NCI-H1436 treated with DMSO at 0.1 percent for 48 hours (cell line): ENCODE data around the gene SAPCD1.

Source experiments
- DNase-seq: peaks from one replicate; lab custom pipeline; 2025; lab: John Stamatoyannopoulos, UW

The SAPCD1 gene

GRCh38 chr6:31729515-31729978 is 32.9 kb upstream of the SAPCD1 start:
- no peak for DNase-seq

- DNase-seq, result no peak
Measured at GRCh38 chr6:31729979-31730630, 32.4 kb upstream of the SAPCD1 start.

GRCh38 chr6:31730631-31731086 is 31.8 kb upstream of the SAPCD1 start:
- DNase-seq, result no peak

GRCh38 chr6:31732029-31732428 is 30.4 kb upstream of the SAPCD1 start:
- no peak for DNase-seq

- no peak for DNase-seq
Measured at GRCh38 chr6:31733734-31734133, 28.7 kb upstream of the SAPCD1 start.

GRCh38 chr6:31734247-31734820 is 28.1 kb upstream of the SAPCD1 start:
- no peak for DNase-seq

- DNase-seq, result no peak
Measured at GRCh38 chr6:31734821-31735406, 27.5 kb upstream of the SAPCD1 start.

DNA sequence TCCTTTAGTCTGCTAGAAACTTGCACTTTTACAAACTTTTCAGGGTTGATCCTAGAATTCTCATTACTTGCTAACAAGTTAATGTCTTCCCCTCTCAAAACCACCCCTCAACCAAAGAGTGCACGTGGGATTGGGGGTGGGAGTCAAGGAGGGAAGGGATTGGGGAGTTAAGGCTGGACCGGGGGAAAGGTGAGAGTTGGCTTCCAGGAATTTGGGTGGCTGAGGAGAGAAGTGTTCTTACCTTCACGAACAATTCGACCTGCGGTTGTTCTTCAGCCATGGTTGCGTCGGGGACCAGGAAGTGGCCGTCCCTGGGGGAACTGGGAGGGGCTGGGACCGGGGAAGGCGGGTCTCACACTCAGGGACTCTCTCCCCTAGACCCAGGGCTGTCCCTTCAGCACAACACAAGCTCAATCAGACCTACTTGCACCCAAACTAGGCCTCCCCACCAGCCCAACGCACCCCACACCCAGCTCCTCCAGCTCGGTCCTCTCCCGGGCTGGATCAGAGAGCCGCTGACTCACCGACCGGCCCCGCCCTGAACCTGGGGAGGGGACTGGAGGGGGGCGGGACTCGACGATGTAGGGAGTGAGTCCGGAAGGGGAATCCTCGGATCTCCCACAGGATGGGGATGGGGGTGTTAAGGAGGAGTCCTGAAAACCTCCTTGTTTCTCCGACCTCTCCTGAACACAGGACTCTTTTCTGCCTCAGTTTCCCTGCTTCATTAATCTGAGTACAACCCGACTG is 26.3 kb upstream of the SAPCD1 start, which contains the start of gene CLIC1:
TSS of gene CLIC1 (minus strand) at position 510 of the 747 bp plus-strand sequence. CDS start at position 280, 230 bp downstream.
- DNase-seq, result peak; percentile 63

GRCh38 chr6:31736768-31737314 is 25.6 kb upstream of the SAPCD1 start:
- DNase-seq, result no peak

DNA sequence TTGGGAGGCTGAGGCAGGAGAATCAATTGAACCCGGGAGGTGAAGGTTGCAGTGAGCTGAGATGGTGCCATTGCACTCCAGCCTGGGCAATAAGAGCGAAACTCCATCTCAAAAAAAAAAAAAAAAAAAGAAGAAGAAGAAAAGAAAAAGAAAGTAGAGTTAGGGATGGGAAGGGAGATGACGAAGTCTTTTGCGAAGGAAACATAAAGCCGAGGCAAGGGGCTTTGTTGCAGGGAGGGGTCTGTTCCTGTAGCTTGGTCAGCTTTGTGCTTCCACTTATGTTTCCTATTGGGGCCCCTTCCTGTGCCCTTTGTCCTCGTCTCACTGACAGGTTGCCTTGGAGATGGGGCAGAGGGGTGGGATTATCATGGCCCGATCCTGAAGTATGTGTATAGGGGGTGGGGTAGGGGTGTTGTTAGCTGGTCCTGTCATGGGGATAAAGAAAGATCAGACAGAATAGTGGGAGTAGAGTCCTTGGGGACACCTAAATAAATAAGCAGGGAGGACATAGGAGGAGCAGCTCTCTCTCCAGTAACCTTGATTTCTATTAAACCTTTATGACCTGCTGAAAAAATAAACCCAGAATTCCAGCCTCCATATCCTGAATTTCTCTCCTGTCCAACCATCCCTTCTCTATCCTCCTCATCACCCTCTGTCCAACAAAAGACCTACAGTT is 25.0 kb upstream of the SAPCD1 start:
- no peak for DNase-seq

DNA sequence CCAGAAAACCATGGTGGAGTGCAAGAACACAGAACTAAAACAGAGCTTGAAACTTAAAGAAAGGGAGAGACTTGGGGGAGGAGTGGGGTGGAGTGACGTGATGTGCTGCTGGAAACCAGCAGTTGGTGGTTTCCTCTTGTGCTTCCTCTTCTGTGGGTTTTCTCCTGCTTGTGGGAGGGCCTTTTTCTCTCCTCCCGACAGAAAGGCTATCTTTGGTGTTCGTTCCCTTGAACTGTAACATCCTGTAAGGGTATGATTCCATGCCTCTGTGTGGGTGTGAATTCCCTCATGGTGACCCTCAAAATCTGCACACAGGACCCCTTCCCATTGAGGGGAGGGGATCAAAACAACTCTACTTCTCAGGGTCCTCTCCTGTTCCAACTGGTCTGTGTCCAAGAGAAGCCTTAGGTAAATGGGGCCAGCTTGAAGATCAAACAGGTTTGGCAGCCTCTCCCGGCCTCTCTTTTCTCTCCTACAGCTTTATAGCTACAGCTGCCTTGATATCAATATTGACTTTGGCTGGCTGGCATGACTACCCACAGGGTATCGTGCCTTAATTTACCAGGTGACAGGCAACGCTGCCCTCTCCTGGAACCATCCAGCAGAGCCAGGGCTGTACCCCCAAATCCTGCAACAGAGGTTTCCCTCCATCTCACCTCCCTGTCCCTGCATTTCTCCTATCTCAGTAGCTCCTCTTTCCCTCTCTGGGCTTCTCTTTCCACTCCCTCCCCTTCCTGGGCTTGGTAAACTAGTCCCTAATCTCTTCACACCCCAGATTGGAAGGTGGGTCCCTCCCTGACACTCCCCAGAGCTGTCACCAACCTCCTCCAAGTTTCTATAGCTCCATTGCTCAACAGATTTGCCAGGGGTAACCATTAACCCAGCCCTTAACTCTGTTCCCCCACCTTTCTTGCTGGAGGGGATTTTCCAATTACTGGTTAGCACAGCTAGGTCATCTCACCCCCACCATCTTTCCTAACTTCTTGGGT is 24.2 kb upstream of the SAPCD1 start:
- no peak for DNase-seq

DNA sequence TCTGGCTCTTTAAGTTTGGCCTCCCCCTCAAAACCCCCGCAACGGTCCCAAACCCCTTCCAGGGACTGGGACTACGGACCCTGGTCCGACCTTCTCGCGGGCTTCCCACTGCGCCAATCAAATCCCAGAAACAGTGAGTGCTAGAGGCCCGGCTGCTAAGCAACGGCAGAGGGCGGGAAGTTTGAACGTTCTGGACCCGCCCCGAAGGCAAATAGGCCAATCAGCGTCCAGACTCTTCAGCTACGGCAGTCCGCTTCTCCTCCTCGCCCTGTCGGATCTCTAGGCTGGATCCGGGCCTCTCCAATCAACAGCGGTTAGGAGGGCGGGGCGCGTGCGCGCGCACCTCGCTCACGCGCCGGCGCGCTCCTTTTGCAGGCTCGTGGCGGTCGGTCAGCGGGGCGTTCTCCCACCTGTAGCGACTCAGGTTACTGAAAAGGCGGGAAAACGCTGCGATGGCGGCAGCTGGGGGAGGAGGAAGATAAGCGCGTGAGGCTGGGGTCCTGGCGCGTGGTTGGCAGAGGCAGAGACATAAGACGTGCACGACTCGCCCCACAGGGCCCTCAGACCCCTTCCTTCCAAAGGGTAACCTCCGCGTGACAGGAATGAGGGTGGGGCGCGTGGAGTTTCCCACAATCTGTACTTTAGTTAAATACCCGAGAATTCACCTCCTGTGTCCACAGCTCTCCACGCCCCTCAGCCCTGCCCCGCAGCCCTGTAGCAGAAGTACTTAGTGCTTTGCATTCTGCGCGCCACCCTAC is 22.6 kb upstream of the SAPCD1 start, which contains the start of gene MSH5:
TSS of gene MSH5 (plus strand) at position 367 of the 758 bp plus-strand sequence. CDS start 462 bp downstream, outside the sequence.
- peak; percentile 99 for DNase-seq

DNA sequence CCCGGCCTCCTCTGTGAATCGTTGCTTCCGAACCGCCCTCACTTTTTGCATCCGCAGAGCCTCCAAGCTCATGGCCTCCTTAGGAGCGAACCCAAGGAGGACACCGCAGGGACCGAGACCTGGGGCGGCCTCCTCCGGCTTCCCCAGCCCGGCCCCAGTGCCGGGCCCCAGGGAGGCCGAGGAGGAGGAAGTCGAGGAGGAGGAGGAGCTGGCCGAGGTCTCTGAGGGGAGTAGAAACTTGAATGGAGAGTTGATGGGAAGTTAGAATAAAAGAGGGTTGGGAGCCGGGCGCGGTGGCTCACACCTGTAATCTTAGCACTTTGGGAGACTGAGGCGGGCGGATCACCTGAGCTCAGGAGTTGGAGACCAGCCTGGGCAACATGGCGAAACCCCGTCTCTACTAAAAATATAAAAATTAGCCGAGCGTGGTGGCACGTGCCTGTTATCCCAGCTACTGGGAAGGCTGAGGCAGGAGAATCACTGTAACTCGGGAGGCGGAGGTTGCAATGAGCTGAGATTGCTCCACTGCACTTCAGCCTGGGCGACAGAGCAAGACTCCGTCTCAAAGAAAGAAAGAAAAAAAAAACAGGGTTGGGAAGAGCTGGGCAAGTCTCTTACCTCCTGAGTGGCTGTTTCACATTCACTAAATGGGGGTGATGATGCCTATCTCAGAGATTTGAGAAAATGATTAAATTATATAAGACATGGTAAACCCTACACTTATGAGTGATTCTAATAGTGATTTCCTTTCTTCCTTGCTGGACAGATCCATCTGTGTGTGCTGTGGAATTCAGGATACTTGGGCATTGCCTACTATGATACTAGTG is 21.8 kb upstream of the SAPCD1 start:
- DNase-seq, result no peak

DNA sequence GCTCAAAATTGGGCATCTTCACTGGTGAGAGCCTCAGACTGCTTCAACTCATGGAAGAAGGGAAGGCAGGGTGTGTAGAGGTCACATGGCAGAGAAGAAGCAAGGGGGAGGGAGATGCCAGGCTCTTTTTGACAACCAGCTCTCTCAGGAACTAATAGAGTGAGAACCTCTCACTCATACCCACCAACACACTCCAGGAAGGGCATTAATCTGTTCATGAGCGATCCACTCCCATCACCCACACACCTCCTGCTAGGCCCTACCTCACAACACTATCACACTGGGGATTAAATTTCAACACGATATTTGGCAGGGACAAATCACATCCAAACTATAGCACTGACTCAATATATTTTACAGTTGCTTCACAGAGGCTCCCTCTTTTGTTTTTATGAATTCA is 20.6 kb upstream of the SAPCD1 start:
- DNase-seq, result no peak

GRCh38 chr6:31742894-31743293 is 19.6 kb upstream of the SAPCD1 start:
- no peak for DNase-seq

DNA sequence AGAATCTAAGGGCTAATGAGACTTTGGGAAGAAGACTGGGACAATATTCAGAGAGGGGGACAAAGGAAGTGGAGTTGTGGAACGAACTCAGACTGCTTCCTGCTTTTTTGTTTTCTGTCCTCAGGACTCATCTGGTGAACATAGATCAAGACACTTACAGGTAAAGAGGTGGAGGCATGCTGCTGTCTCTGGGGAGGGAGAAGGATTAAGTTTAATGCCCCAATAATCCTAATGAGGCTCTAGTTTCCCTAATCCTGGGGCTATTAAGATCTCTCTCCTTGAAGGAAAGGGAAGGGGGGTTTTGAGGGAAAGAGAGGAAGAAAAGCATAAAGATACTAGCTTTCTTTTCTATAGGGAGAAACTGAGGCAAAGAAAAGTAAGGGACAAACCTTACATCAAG is 18.0 kb upstream of the SAPCD1 start:
- DNase-seq, result no peak

- DNase-seq, result no peak
Measured at GRCh38 chr6:31749301-31750036, 13.0 kb upstream of the SAPCD1 start.
